Endothelial cell of umbilical vein (primary cell): Measurements from ENCODE around the gene PLD6. TPM values are rescaled to one million over a fixed set of nuclear protein-coding genes. Genes with fewer than 3 reads are reported as not detected.

ENCODE experiments used
- BruUV-seq: library from RNA; stranded (reverse); fragments of 400-500 nt; replicated peaks from 2 replicates; lab custom pipeline; 2021; lab: Mats Ljungman, UMichigan
- CTCF ChIA-PET: fragments of 300-600, 350-600 bp; sonication (Branson Sonifier 250); formaldehyde crosslinking; loops from one replicate; lab custom pipeline; 2021; ENCODE audit warnings: antibody characterized with exemption, inconsistent platforms; lab: Charles Lee
- POLR2A ChIA-PET: fragments of 300-600, 350-600 bp; sonication (Branson Sonifier 250); formaldehyde crosslinking; loops from one replicate; lab custom pipeline; 2021; ENCODE audit warnings: antibody characterized with exemption, inconsistent platforms; lab: Charles Lee
- DNase-seq: peaks from one replicate; pipeline ENCODE4 v3.0.0-alpha.2; 2011; ENCODE audit warnings: low read depth, low spot score
- FAIRE-seq: peaks from 2 replicates; lab custom pipeline; 2011; peaks lifted over from hg19 to GRCh38; lab: Jason Lieb, UNC
- H2AFZ ChIP-seq: 2 replicates; pipeline ENCODE4 v1.6.0; 2012; ENCODE audit warnings: low read depth, low read length, control low read depth, inconsistent platforms
- H3K27ac ChIP-seq: 2 replicates; pipeline ENCODE4 v1.5.1; 2011; ENCODE audit warnings: low read depth, mild to moderate bottlenecking, control low read depth, low read length, moderate library complexity; ENCODE audit not compliant: insufficient read depth
- H3K27me3 ChIP-seq, 2 experiments: 2 replicates each; pipeline versions ENCODE4 v1.6.0 to v1.6.1; 2011; ENCODE audit warnings: low read length in 2 of 2, mixed read lengths in 1 of 2; ENCODE audit not compliant: control insufficient read depth in 2 of 2, insufficient read depth in 2 of 2
- H3K36me3 ChIP-seq, 2 experiments: 2 replicates in 1 of 2; 3 replicates in 1 of 2; pipeline ENCODE4 v1.5.1; 2011; ENCODE audit warnings: low read length in 2 of 2, mild to moderate bottlenecking in 1 of 2, moderate library complexity in 1 of 2; ENCODE audit not compliant: control insufficient read depth in 2 of 2, insufficient read depth in 2 of 2; ENCODE audit errors: extremely low read depth in 1 of 2
- H3K4me1 ChIP-seq: 3 replicates; pipeline ENCODE4 v1.5.1; 2011; ENCODE audit warnings: mild to moderate bottlenecking, low read length; ENCODE audit not compliant: control insufficient read depth, insufficient read depth; ENCODE audit errors: extremely low read depth
- H3K4me2 ChIP-seq: 2 replicates; pipeline ENCODE4 v1.6.1; 2011; ENCODE audit warnings: low read length, control low read depth, mixed read lengths; ENCODE audit not compliant: insufficient read depth
- H3K4me3 ChIP-seq, 3 experiments: fragments of 200-600 bp in 1 of 3; sonication (generic), shearing (Covaris generic) in 1 of 3; replicated peaks in 1 of 3; 2 replicates each; pipeline ENCODE4 v1.5.1; 2011 to 2016; ENCODE audit warnings: control low read depth in 3 of 3, low read length in 3 of 3, mild to moderate bottlenecking in 2 of 3, inconsistent platforms in 1 of 3, low read depth in 1 of 3, moderate library complexity in 1 of 3; ENCODE audit not compliant: insufficient read depth in 1 of 3
- H3K79me2 ChIP-seq: 2 replicates; pipeline ENCODE4 v1.6.0; 2012; ENCODE audit warnings: low read length, inconsistent platforms; ENCODE audit not compliant: control insufficient read depth, insufficient read depth
- H3K9ac ChIP-seq: replicated peaks from 2 replicates; pipeline ENCODE3; 2011; ENCODE audit warnings: low read length, control low read depth; ENCODE audit not compliant: insufficient read depth; ENCODE audit errors: extremely low read depth
- H3K9me1 ChIP-seq: replicated peaks from 3 replicates; pipeline ENCODE4 v1.6.0; 2011; ENCODE audit warnings: mild to moderate bottlenecking, low read length; ENCODE audit not compliant: control insufficient read depth, insufficient read depth; ENCODE audit errors: extremely low read depth
- H3K9me3 ChIP-seq: replicated peaks from 2 replicates; pipeline ENCODE4 v1.5.1; 2012; ENCODE audit warnings: low read length, inconsistent platforms; ENCODE audit not compliant: control insufficient read depth, insufficient read depth
- H4K20me1 ChIP-seq: replicated peaks from 2 replicates; pipeline ENCODE3; 2011; ENCODE audit warnings: mild to moderate bottlenecking, low read length; ENCODE audit not compliant: control insufficient read depth, insufficient read depth; ENCODE audit errors: extremely low read depth
- EZH2 ChIP-seq: IDR thresholded peaks from 2 replicates; pipeline ENCODE4 v1.6.1; 2012; ENCODE audit warnings: borderline replicate concordance, low read depth, mild to moderate bottlenecking, moderate library complexity, low read length, inconsistent platforms; ENCODE audit not compliant: severe bottlenecking
- FOS ChIP-seq: IDR thresholded peaks from 2 replicates; pipeline ENCODE4 v1.6.1; 2011; ENCODE audit warnings: mild to moderate bottlenecking, low read length, moderate library complexity, borderline replicate concordance; ENCODE audit not compliant: insufficient read depth
- GATA2 ChIP-seq: IDR thresholded peaks from 2 replicates; pipeline ENCODE4 v1.7.0; 2011; ENCODE audit warnings: low read depth, mild to moderate bottlenecking, moderate library complexity, mixed read lengths, low read length; ENCODE audit not compliant: insufficient read length, insufficient read depth
- JUN ChIP-seq: IDR thresholded peaks from 2 replicates; pipeline ENCODE4 v1.6.1; 2011; ENCODE audit warnings: borderline replicate concordance, low read depth; ENCODE audit not compliant: insufficient read length, insufficient read depth
- MAX ChIP-seq: IDR thresholded peaks from 2 replicates; pipeline ENCODE4 v1.6.1; 2011; ENCODE audit not compliant: insufficient read depth, insufficient read length
- MYC ChIP-seq: IDR thresholded peaks from one replicate; pipeline ENCODE4 v1.6.1; 2011; ENCODE audit warnings: mild to moderate bottlenecking, low read depth, low read length
- POLR2A ChIP-seq: IDR thresholded peaks from 2 replicates; pipeline ENCODE4 v1.6.1; 2012; ENCODE audit warnings: low read depth, mild to moderate bottlenecking, control low read depth, low read length
- POLR2AphosphoS5 ChIP-seq: IDR thresholded peaks from 2 replicates; pipeline ENCODE4 v1.6.1; 2012; ENCODE audit warnings: low read depth, mild to moderate bottlenecking, control low read depth, low read length, moderate library complexity; ENCODE audit not compliant: insufficient read depth
- dilution Hi-C: fragments of 300-500 bp; cut with MboI; formaldehyde crosslinking; loops from one replicate; pipeline ENCODE4 v1.15.0; 2019; ENCODE audit warnings: low sequenced_read_pairs; ENCODE audit not compliant: extremely low pct_ligation_motif_present
- intact Hi-C: fragments of 100-400 bp; cut with micrococcal nuclease; formaldehyde crosslinking; loops from one replicate; pipeline ENCODE4 v1.10.0; 2022
- polyA plus RNA-seq, 4 experiments: library from polyadenylated mRNA; depleted of rRNA in 3 of 4; stranded (reverse) in 3 of 4; unstranded in 1 of 4; fragments of >200 nt; gene quantifications; 2 replicates each; pipeline versions ENCODE4 v1.2.1 to v1.2.3, GENCODE V29; 2011 to 2012; ENCODE audit warnings: missing spikeins in 1 of 4
- total RNA-seq: library from RNA; stranded (reverse); gene quantifications from 2 replicates; pipeline ENCODE4 v1.2.3, GENCODE V29; 2021
- TF ChIP-seq, protein P1 (sequence below), 2 donors: IDR thresholded peaks; 1 replicate in 1 of 2; 2 replicates in 1 of 2; pipeline ENCODE4 v1.5.1; 2011; ENCODE audit warnings: low read length in 2 of 2, mild to moderate bottlenecking in 2 of 2, moderate library complexity in 2 of 2, control low read depth in 1 of 2, inconsistent platforms in 1 of 2, low read depth in 1 of 2; ENCODE audit not compliant: insufficient read depth in 1 of 2; ENCODE audit errors: extremely low read depth in 1 of 2

The PLD6 gene
- total and polyA plus RNA-seq, 2 donors (not counting 3 experiments of a cell fraction or from before 2014, with no cell fraction given) = 2.9 to 4.4 TPM

DNA sequence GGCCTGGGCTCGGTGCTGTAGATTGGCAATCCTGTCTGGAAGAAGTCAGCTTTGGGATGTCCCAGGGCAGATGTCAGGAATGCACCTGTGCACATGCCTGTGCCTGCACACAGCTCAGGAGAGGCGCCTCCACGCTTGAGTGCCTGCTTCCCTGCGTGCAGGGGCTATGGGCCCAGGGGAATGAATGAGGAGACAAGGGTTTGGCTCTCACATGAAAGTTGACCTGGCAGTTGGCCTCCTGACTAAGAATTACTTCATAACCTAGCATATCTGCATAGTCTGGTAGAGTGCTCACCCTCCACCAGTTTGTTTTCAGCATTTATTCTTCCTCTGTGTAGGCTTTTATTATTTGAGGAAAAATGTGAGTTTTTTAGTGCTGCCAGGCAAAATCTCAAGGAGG, 50.0 kb downstream of the PLD6 start:
- no peak overlapping the region for H3K4me3 ChIP-seq
- FAIRE-seq = no peak
- TF ChIP-seq GATA2 (no peak), JUN (no peak), EZH2 (no peak), POLR2A (no peak), FOS (no peak), MAX (no peak), POLR2AphosphoS5 (no peak), MYC (no peak)
- TF ChIP-seq, protein P1, sequence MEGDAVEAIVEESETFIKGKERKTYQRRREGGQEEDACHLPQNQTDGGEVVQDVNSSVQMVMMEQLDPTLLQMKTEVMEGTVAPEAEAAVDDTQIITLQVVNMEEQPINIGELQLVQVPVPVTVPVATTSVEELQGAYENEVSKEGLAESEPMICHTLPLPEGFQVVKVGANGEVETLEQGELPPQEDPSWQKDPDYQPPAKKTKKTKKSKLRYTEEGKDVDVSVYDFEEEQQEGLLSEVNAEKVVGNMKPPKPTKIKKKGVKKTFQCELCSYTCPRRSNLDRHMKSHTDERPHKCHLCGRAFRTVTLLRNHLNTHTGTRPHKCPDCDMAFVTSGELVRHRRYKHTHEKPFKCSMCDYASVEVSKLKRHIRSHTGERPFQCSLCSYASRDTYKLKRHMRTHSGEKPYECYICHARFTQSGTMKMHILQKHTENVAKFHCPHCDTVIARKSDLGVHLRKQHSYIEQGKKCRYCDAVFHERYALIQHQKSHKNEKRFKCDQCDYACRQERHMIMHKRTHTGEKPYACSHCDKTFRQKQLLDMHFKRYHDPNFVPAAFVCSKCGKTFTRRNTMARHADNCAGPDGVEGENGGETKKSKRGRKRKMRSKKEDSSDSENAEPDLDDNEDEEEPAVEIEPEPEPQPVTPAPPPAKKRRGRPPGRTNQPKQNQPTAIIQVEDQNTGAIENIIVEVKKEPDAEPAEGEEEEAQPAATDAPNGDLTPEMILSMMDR (IDR thresholded peaks at IDR 0.05; ENCODE audit: extremely low read depth in 1 of 2, insufficient read depth in 1 of 2, low read depth in 1 of 2, low read length in 2 of 2) = no peak
- no TSS peak for BruUV-seq
- H3K9me3 ChIP-seq = no peaks in the 10 kb centered on the region
- dilution Hi-C loops = no loop called here
- no peak overlapping the region for H3K9ac ChIP-seq
- CTCF ChIA-PET = interaction anchor here (0.8 to 2.3 kb wide), 3 partner anchors 8 to 34 kb away, joined by 3 to 11 read pairs (median 6); no protein-coding TSS in a partner anchor
- H3K36me3 ChIP-seq = peaks cover 31 to 59% of the 10 kb centered on the region in 2 experiments
- POLR2A ChIA-PET = no interaction called here
- H3K27ac ChIP-seq = no peak overlapping the region
- H3K4me2 ChIP-seq = no peak overlapping the region
- no peaks in the 10 kb centered on the region for H3K27me3 ChIP-seq
- peaks cover 3% of the 10 kb centered on the region for H3K79me2 ChIP-seq
- intact Hi-C loops = no loop called here
- no peaks in the 10 kb centered on the region for H3K9me1 ChIP-seq
- no peak overlapping the region for H2AFZ ChIP-seq
- no peaks in the 10 kb centered on the region for H4K20me1 ChIP-seq
- H3K4me1 ChIP-seq = peaks cover 13% of the 10 kb centered on the region
- no peak for DNase-seq
